HG02943 (cell line): ENCODE results near the gene PEX16.

ENCODE experiments used
- ATAC-seq: cut with Tn5 transposase; IDR thresholded peaks from one replicate; pipeline ENCODE4 v1.9.1; 2021; ENCODE audit warnings: mild to moderate bottlenecking, low read depth, moderate library complexity; ENCODE audit not compliant: unreplicated experiment

Gene PEX16

GRCh38 chr11:45917623-45918330 lies at the start of gene PEX16:
PEX16 (minus strand) TSS chr11:45917877; CDS start chr11:45917811, 66 bp downstream.
- ATAC-seq: peak; percentile 80

DNA sequence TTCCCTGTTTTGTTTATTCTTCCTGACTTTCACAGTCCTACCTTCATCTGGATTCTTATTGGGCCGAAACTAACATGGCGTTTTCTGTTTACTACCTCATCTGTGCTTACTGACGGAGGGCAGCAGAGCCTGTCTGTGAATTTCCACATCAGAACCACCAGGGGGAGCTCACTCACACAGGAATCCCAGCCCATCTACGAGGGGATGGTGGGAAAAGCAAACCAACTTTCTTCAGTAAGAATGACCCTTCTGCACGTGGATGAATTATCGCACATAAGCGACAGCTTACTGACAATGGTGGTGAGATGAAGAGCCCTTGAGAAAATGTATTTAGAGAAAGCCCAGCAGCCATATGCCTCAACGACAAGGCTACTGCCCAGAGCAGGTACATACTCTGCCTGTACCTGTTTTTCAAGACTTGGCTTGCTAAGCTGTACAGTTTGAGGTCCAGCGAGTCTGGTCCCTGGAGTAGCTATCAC lies 47.3 kb upstream of the PEX16 start:
- no peak for ATAC-seq

DNA sequence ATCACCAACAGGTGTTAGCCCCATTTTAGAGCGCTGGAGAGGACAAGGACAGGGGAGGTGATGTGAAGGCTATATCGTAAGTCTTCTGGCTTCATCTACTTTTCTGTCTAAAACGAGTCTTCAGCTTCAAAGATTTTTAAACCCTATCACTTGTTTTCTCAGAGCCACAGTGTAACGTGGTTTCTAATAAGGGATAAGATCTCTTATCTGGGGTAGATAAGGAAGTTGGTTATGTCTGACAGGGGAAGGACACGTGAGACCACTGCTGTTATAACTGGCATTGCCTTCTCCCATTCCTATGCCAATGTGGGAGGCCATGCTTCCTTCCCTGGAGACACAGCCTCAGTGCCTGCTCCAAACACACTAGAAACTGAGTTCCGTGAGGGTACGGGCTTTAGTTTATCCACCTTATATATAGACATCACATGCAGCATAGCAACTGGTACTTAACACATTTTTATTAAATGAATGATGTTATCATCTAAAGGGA lies 44.1 kb upstream of the PEX16 start:
- no peak for ATAC-seq

DNA sequence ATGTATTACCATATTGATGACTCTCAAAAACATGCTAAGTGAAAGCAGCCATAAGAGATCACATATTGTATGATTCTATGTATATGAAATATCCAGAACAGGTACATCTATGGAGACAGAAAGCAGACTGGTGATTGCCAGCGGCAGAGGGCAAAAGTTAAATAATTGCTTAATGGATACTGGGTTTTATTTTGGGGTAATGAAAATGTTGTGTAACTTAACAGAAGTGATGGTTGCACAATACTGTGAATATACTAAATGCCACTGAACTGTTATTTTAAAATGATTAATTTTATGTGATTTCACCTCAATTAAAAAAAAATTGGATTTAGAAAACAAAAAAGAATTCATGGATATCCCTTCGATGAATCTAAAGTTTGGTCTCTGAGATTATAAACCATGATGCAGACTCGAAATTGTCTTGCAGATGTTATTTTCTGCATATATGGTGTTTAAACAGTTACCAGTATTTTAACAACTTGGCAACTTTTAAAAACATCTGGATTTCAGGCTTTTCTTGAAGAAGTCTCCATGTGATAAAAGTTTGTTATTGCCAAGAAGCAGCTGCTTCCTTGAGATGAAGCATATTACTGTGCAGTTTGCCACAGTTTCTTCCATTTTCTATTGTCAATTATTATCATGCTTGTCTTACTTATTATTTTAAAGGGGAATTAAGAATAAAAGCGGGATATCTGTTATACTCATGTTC lies 42.9 kb upstream of the PEX16 start:
- ATAC-seq: no peak

- no peak for ATAC-seq
These were observed 42.2 kb upstream of the PEX16 start for GRCh38 chr11:45959851-45960250.

- ATAC-seq: no peak
These were observed 32.3 kb upstream of the PEX16 start for GRCh38 chr11:45949992-45950407.

GRCh38 chr11:45948356-45948755 lies 30.7 kb upstream of the PEX16 start:
- ATAC-seq: no peak

GRCh38 chr11:45947885-45948284 lies 30.2 kb upstream of the PEX16 start:
- no peak for ATAC-seq

DNA sequence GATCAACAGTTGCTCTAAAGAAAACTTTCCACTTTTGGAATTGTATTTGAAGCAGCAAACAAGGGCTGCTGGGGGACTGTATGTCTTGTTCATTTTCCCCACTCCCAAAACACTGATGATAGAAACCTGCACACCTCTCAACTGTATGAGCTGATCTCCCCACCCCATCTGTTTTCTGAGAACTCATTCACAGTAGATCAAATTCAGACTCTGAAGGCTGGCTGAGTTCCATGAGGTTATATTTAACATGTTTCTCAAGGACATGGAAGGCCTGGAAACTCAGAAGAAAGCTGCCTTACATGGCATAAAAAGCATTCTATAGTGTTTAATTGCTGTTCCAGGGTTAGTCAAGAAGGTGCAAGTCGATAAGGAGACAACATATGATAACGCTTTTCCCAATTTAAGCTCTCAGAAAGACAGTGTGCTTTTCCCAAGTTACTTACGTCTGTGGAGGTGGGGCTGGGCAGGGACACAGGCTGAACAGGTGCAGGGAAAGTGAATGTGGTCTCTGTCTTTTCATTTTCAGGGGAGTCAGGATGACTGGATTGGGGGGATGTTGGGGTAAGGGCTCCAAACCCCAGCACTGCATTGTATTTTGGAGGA lies 27.8 kb upstream of the PEX16 start:
- no peak for ATAC-seq

- no peak for ATAC-seq
These were observed 24.7 kb upstream of the PEX16 start for GRCh38 chr11:45942381-45942780.

DNA sequence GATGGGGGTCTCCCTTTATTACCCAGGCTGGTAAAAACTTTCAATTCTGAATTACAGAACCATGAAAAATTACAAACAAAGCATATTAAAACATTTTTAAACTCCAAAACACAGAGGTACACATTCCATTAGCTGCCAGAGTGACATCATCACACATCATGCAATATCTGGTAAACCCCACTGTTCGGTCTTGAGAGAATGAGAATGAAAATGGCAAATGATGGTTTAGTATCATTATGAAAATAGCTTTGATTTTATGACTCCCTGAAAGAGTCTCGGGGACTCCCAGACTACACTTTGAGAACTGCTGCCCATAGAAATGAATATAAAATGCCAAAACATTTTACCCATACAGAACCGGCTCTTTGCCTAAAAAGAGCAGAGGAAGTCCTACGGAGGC lies 23.6 kb upstream of the PEX16 start:
- ATAC-seq: no peak

- no peak for ATAC-seq
These were observed 22.2 kb upstream of the PEX16 start for GRCh38 chr11:45939836-45940235.

- ATAC-seq: no peak
These were observed 20.2 kb upstream of the PEX16 start for GRCh38 chr11:45937916-45938315.

- no peak for ATAC-seq
These were observed 18.9 kb upstream of the PEX16 start for GRCh38 chr11:45936511-45937054.

DNA sequence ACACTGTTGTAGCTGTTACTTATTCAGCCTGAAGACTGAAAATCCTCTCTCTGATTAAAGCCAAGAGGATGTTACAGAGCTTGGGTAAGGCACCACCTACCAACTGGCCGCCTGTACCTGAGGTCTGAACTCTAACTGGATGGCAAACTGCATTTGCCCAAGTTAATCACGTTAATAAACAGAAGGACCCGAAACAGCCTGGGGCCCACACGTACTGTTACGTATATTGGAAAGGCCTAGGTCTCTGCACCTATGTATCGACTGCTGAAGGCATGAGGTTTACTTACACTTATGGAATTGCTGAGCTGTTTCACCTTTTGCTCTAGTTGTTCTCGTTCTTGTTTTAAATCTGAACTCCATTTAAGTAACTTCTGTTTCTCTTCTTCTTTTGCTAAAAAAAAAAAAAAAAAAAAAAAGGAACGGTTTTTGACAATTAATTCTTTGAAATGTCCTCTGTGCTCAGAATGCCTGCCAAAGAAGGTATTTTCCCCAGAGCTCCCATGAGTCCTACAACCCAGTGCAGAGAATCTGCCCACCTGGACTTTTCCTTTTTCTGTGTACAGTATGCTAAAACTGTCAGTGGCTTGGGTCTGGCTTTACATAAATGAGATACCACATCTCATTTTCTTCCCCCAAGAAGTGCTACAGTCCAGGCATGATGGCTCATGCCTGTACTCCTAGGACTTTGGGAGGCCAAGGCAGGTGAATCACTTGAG lies 17.8 kb upstream of the PEX16 start:
- no peak for ATAC-seq

DNA sequence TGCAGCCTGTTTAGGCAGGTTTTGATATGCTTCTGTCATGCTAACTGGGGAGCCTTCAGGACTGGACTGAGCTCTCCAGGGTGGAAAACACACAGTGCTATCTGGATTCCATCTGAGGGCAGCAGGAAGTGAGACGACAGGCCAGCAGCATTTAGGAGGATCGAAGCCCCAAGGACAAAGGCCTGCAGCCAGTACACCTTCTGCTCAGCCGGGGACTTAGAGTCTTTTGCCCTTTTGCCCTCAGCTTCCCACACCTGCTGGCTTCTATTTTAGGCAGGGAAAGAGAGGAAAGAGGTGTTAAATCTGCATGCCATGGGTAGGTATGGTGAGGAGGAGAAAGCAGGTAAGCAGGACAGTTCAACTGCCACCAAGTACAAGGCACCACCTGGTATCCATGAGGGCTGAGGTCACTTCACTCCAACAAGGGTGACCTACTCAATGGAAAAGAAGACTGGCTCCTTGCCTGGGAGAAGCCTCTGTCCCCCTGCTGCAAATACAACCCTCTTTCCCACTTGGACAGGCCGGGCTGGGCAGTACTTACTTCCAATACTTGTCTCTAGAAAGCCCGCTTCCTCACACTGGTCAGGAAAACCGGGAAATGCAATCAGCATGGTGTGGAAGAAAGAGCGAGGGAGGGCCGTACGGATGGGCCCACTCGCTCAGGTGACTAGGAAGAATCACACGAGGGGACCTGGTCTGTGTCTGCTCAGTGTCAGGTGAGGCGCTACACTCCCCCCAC lies 17.1 kb upstream of the PEX16 start:
- ATAC-seq: no peak

- ATAC-seq: no peak
These were observed 16.3 kb upstream of the PEX16 start for GRCh38 chr11:45933846-45934579.

DNA sequence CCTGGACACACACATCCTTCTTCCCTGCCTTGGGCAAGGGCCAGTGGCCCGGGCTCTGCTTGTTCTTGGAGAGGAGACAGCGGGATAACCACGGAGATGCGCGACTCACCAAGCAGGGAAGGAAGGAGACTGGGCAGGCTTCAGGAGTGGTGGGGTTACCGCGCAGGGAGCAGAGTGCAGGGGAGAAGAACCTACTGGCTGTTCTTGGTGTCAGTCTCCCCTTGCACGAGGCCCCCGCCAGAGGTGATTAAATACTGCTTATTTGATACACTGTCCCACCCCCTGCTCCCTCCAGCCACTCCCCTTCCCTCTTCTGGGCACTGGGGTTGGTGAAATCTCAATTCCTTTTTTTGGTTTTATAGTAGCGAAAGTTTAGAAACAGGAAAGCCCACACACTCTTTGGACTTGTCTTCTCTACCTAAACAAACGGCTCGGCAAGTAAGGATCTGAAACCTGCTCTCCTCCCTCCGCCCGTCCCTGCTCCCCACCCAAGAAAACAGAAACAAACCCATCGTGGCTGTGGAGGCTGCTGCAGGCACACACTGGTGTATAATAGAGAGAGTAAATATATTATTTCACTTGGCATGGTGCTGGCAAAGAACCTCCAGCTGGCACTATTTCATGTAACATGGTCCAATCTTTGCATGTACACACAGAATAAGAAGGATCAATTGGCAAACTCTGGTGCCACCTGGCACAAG lies 15.6 kb upstream of the PEX16 start:
- no peak for ATAC-seq

DNA sequence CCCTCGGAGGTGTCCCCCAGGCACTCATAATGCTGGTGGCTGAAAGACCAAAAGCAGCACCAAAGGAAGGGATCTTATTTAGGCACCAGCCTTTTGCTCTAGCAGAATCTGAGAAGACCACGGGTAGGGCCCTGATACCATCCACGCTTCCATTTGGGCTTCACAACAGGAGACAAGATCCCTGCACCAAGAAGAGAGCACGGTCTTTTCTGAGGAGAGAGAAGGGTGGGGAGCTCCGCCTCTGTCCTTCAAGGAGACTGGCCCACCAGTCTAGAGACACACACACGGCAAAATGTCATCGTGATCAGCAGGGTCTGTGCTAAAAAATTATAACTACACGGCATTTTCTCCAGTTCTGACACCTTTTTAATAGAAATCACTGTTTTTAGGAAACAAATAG lies 14.5 kb upstream of the PEX16 start:
- no peak for ATAC-seq
